Hair follicle dermal papilla cell (primary cell): ENCODE data around the gene KRTAP6-2. TPM values are rescaled to one million over a fixed set of nuclear protein-coding genes. Genes with fewer than 3 reads are reported as not detected.

Source experiments
- small RNA-seq: library from RNA; depleted of rRNA; stranded (forward); fragments of <200 nt; gene quantifications from one replicate; pipeline ENCODE3, GENCODE V24; 2012
- total RNA-seq: library from RNA; depleted of rRNA; stranded (reverse); fragments of >200 nt; gene quantifications from 2 replicates; pipeline ENCODE4 v1.2.3, GENCODE V29; 2012

Gene KRTAP6-2
- total RNA-seq, result not detected in 2 replicates

GRCh38 chr21:30598802-30599201 is at the start of gene KRTAP6-2:
Gene KRTAP6-2 (minus strand): TSS chr21:30598902. CDS start chr21:30598874, 28 bp downstream.

GRCh38 chr21:30642564-30642963 is 43.9 kb upstream of the KRTAP6-2 start, which contains the start of gene KRTAP20-3:
Gene KRTAP20-3 (plus strand): TSS chr21:30642864.

GRCh38 chr21:30634906-30635305 is 36.2 kb upstream of the KRTAP6-2 start, which contains the start of gene KRTAP20-2:
Gene KRTAP20-2 (plus strand): TSS chr21:30635206. CDS start chr21:30635264, 58 bp downstream.

GRCh38 chr21:30620522-30620921 is 21.8 kb upstream of the KRTAP6-2 start, which contains the start of gene KRTAP20-4:
Gene KRTAP20-4 (plus strand): TSS chr21:30620627.

GRCh38 chr21:30616125-30616524 is 17.4 kb upstream of the KRTAP6-2 start, which contains the start of gene KRTAP20-1:
Gene KRTAP20-1 (plus strand): TSS chr21:30616425. CDS start chr21:30616455, 30 bp downstream.

GRCh38 chr21:30613836-30614235 is 15.1 kb upstream of the KRTAP6-2 start, which contains the start of gene KRTAP6-1:
Gene KRTAP6-1 (minus strand): TSS chr21:30613930. CDS start chr21:30613904, 26 bp downstream.

GRCh38 chr21:30600787-30601186 is 2.1 kb upstream of the KRTAP6-2 start, which contains the start of gene KRTAP22-1:
Gene KRTAP22-1 (plus strand): TSS chr21:30601087.

GRCh38 chr21:30592140-30592539 is 6.6 kb downstream of the KRTAP6-2 start, which contains the start of gene KRTAP6-3:
Gene KRTAP6-3 (plus strand): TSS chr21:30592440. CDS start chr21:30592446, 6 bp downstream.

GRCh38 chr21:30590297-30590696 is 8.4 kb downstream of the KRTAP6-2 start, which contains the start of gene KRTAP22-2:
Gene KRTAP22-2 (minus strand): TSS chr21:30590397.

GRCh38 chr21:30561264-30561895 is 37.3 kb downstream of the KRTAP6-2 start, which contains the start of gene KRTAP19-7:
Gene KRTAP19-7 (minus strand): TSS chr21:30561314. CDS start chr21:30561289, 25 bp downstream.

Small RNA genes within 50 kb of the gene (small RNA-seq; reads per million reads assigned to genes)
- gene KRTAP20-1, result not detected
- not detected for gene KRTAP20-3
- gene KRTAP20-4, result not detected
- not detected for gene KRTAP22-1
- gene KRTAP22-2, result not detected

Other genes starting within 250 kb of the KRTAP6-2 start
- not detected in 2 replicates for gene KRTAP13-2, start 226.6 kb downstream of the KRTAP6-2 start, total RNA-seq
- gene KRTAP13-1, start 202.9 kb downstream of the KRTAP6-2 start, total RNA-seq, result not detected in 2 replicates
- not detected in 2 replicates for gene KRTAP13-3, start 173.0 kb downstream of the KRTAP6-2 start, total RNA-seq
- gene KRTAP13-4, start 168.7 kb downstream of the KRTAP6-2 start, total RNA-seq, result not detected in 2 replicates
- not detected in 2 replicates for gene KRTAP15-1, start 158.6 kb downstream of the KRTAP6-2 start, total RNA-seq
- not detected in 2 replicates for gene KRTAP19-1, start 118.5 kb downstream of the KRTAP6-2 start, total RNA-seq
- gene KRTAP19-2, start 111.5 kb downstream of the KRTAP6-2 start, total RNA-seq, result not detected in 2 replicates
- gene KRTAP19-3, start 106.9 kb downstream of the KRTAP6-2 start, total RNA-seq, result not detected in 2 replicates
- not detected in 2 replicates for gene KRTAP19-4, start 101.7 kb downstream of the KRTAP6-2 start, total RNA-seq
- gene KRTAP19-5, start 96.8 kb downstream of the KRTAP6-2 start, total RNA-seq, result not detected in 2 replicates
- not detected in 2 replicates for gene KRTAP19-6, start 57.0 kb downstream of the KRTAP6-2 start, total RNA-seq
- gene KRTAP19-7, start 37.6 kb downstream of the KRTAP6-2 start, total RNA-seq, result not detected in 2 replicates
- gene KRTAP22-2, start 8.5 kb downstream of the KRTAP6-2 start, total RNA-seq, result not detected in 2 replicates
- not detected in 2 replicates for gene KRTAP6-3, start 6.5 kb downstream of the KRTAP6-2 start, total RNA-seq
- not detected in 2 replicates for gene KRTAP22-1, start 2.2 kb upstream of the KRTAP6-2 start, total RNA-seq
- not detected in 2 replicates for gene KRTAP6-1, start 15.0 kb upstream of the KRTAP6-2 start, total RNA-seq
- not detected in 2 replicates for gene KRTAP20-1, start 17.5 kb upstream of the KRTAP6-2 start, total RNA-seq
- not detected in 2 replicates for gene KRTAP20-4, start 21.7 kb upstream of the KRTAP6-2 start, total RNA-seq
- gene KRTAP20-2, start 36.3 kb upstream of the KRTAP6-2 start, total RNA-seq, result not detected in 2 replicates
- not detected in 2 replicates for gene KRTAP20-3, start 44.0 kb upstream of the KRTAP6-2 start, total RNA-seq
- gene KRTAP21-3, start 119.9 kb upstream of the KRTAP6-2 start, total RNA-seq, result not detected in 2 replicates
- gene KRTAP21-2, start 148.4 kb upstream of the KRTAP6-2 start, total RNA-seq, result not detected in 2 replicates
- gene KRTAP21-1, start 156.5 kb upstream of the KRTAP6-2 start, total RNA-seq, result not detected in 2 replicates
- gene KRTAP8-1, start 214.4 kb upstream of the KRTAP6-2 start, total RNA-seq, result not detected in 2 replicates
- not detected in 2 replicates for gene KRTAP7-1, start 230.9 kb upstream of the KRTAP6-2 start, total RNA-seq